Endothelial cell of umbilical vein (primary cell): ENCODE data around the gene NLRC3. TPM values are rescaled to one million over a fixed set of nuclear protein-coding genes. Genes with fewer than 3 reads are reported as not detected.

Source experiments
- BruUV-seq: library from RNA; stranded (reverse); fragments of 400-500 nt; replicated peaks from 2 replicates; lab custom pipeline; 2021; lab: Mats Ljungman, UMichigan
- CTCF ChIA-PET: fragments of 300-600, 350-600 bp; sonication (Branson Sonifier 250); formaldehyde crosslinking; loops from one replicate; lab custom pipeline; 2021; ENCODE audit warnings: antibody characterized with exemption, inconsistent platforms; lab: Charles Lee
- POLR2A ChIA-PET: fragments of 300-600, 350-600 bp; sonication (Branson Sonifier 250); formaldehyde crosslinking; loops from one replicate; lab custom pipeline; 2021; ENCODE audit warnings: antibody characterized with exemption, inconsistent platforms; lab: Charles Lee
- DNase-seq: peaks from one replicate; pipeline ENCODE4 v3.0.0-alpha.2; 2011; ENCODE audit warnings: low read depth, low spot score
- FAIRE-seq: peaks from 2 replicates; lab custom pipeline; 2011; peaks lifted over from hg19 to GRCh38; lab: Jason Lieb, UNC
- H2AFZ ChIP-seq: 2 replicates; pipeline ENCODE4 v1.6.0; 2012; ENCODE audit warnings: low read depth, low read length, control low read depth, inconsistent platforms
- H3K27ac ChIP-seq: 2 replicates; pipeline ENCODE4 v1.5.1; 2011; ENCODE audit warnings: low read depth, mild to moderate bottlenecking, control low read depth, low read length, moderate library complexity; ENCODE audit not compliant: insufficient read depth
- H3K27me3 ChIP-seq, 2 experiments: 2 replicates each; pipeline versions ENCODE4 v1.6.0 to v1.6.1; 2011; ENCODE audit warnings: low read length in 2 of 2, mixed read lengths in 1 of 2; ENCODE audit not compliant: control insufficient read depth in 2 of 2, insufficient read depth in 2 of 2
- H3K36me3 ChIP-seq, 2 experiments: 2 replicates in 1 of 2; 3 replicates in 1 of 2; pipeline ENCODE4 v1.5.1; 2011; ENCODE audit warnings: low read length in 2 of 2, mild to moderate bottlenecking in 1 of 2, moderate library complexity in 1 of 2; ENCODE audit not compliant: control insufficient read depth in 2 of 2, insufficient read depth in 2 of 2; ENCODE audit errors: extremely low read depth in 1 of 2
- H3K4me1 ChIP-seq: 3 replicates; pipeline ENCODE4 v1.5.1; 2011; ENCODE audit warnings: mild to moderate bottlenecking, low read length; ENCODE audit not compliant: control insufficient read depth, insufficient read depth; ENCODE audit errors: extremely low read depth
- H3K4me2 ChIP-seq: 2 replicates; pipeline ENCODE4 v1.6.1; 2011; ENCODE audit warnings: low read length, control low read depth, mixed read lengths; ENCODE audit not compliant: insufficient read depth
- H3K4me3 ChIP-seq, 3 experiments: fragments of 200-600 bp in 1 of 3; sonication (generic), shearing (Covaris generic) in 1 of 3; replicated peaks in 1 of 3; 2 replicates each; pipeline ENCODE4 v1.5.1; 2011 to 2016; ENCODE audit warnings: control low read depth in 3 of 3, low read length in 3 of 3, mild to moderate bottlenecking in 2 of 3, inconsistent platforms in 1 of 3, low read depth in 1 of 3, moderate library complexity in 1 of 3; ENCODE audit not compliant: insufficient read depth in 1 of 3
- H3K79me2 ChIP-seq: 2 replicates; pipeline ENCODE4 v1.6.0; 2012; ENCODE audit warnings: low read length, inconsistent platforms; ENCODE audit not compliant: control insufficient read depth, insufficient read depth
- H3K9ac ChIP-seq: replicated peaks from 2 replicates; pipeline ENCODE3; 2011; ENCODE audit warnings: low read length, control low read depth; ENCODE audit not compliant: insufficient read depth; ENCODE audit errors: extremely low read depth
- H3K9me1 ChIP-seq: replicated peaks from 3 replicates; pipeline ENCODE4 v1.6.0; 2011; ENCODE audit warnings: mild to moderate bottlenecking, low read length; ENCODE audit not compliant: control insufficient read depth, insufficient read depth; ENCODE audit errors: extremely low read depth
- H3K9me3 ChIP-seq: replicated peaks from 2 replicates; pipeline ENCODE4 v1.5.1; 2012; ENCODE audit warnings: low read length, inconsistent platforms; ENCODE audit not compliant: control insufficient read depth, insufficient read depth
- H4K20me1 ChIP-seq: replicated peaks from 2 replicates; pipeline ENCODE3; 2011; ENCODE audit warnings: mild to moderate bottlenecking, low read length; ENCODE audit not compliant: control insufficient read depth, insufficient read depth; ENCODE audit errors: extremely low read depth
- EZH2 ChIP-seq: IDR thresholded peaks from 2 replicates; pipeline ENCODE4 v1.6.1; 2012; ENCODE audit warnings: borderline replicate concordance, low read depth, mild to moderate bottlenecking, moderate library complexity, low read length, inconsistent platforms; ENCODE audit not compliant: severe bottlenecking
- FOS ChIP-seq: IDR thresholded peaks from 2 replicates; pipeline ENCODE4 v1.6.1; 2011; ENCODE audit warnings: mild to moderate bottlenecking, low read length, moderate library complexity, borderline replicate concordance; ENCODE audit not compliant: insufficient read depth
- GATA2 ChIP-seq: IDR thresholded peaks from 2 replicates; pipeline ENCODE4 v1.7.0; 2011; ENCODE audit warnings: low read depth, mild to moderate bottlenecking, moderate library complexity, mixed read lengths, low read length; ENCODE audit not compliant: insufficient read length, insufficient read depth
- JUN ChIP-seq: IDR thresholded peaks from 2 replicates; pipeline ENCODE4 v1.6.1; 2011; ENCODE audit warnings: borderline replicate concordance, low read depth; ENCODE audit not compliant: insufficient read length, insufficient read depth
- MYC ChIP-seq: IDR thresholded peaks from one replicate; pipeline ENCODE4 v1.6.1; 2011; ENCODE audit warnings: mild to moderate bottlenecking, low read depth, low read length
- POLR2A ChIP-seq: IDR thresholded peaks from 2 replicates; pipeline ENCODE4 v1.6.1; 2012; ENCODE audit warnings: low read depth, mild to moderate bottlenecking, control low read depth, low read length
- POLR2AphosphoS5 ChIP-seq: IDR thresholded peaks from 2 replicates; pipeline ENCODE4 v1.6.1; 2012; ENCODE audit warnings: low read depth, mild to moderate bottlenecking, control low read depth, low read length, moderate library complexity; ENCODE audit not compliant: insufficient read depth
- dilution Hi-C: fragments of 300-500 bp; cut with MboI; formaldehyde crosslinking; loops from one replicate; pipeline ENCODE4 v1.15.0; 2019; ENCODE audit warnings: low sequenced_read_pairs; ENCODE audit not compliant: extremely low pct_ligation_motif_present
- intact Hi-C: fragments of 100-400 bp; cut with micrococcal nuclease; formaldehyde crosslinking; loops from one replicate; pipeline ENCODE4 v1.10.0; 2022
- polyA plus RNA-seq, 4 experiments: library from polyadenylated mRNA; depleted of rRNA in 3 of 4; stranded (reverse) in 3 of 4; unstranded in 1 of 4; fragments of >200 nt; gene quantifications; 2 replicates each; pipeline versions ENCODE4 v1.2.1 to v1.2.3, GENCODE V29; 2011 to 2012; ENCODE audit warnings: missing spikeins in 1 of 4
- total RNA-seq: library from RNA; stranded (reverse); gene quantifications from 2 replicates; pipeline ENCODE4 v1.2.3, GENCODE V29; 2021
- TF ChIP-seq, protein P1 (sequence below): IDR thresholded peaks from 2 replicates; pipeline ENCODE4 v1.6.1; 2011; ENCODE audit not compliant: insufficient read depth, insufficient read length
- TF ChIP-seq, protein P2 (sequence below), 2 donors: IDR thresholded peaks; 1 replicate in 1 of 2; 2 replicates in 1 of 2; pipeline ENCODE4 v1.5.1; 2011; ENCODE audit warnings: low read length in 2 of 2, mild to moderate bottlenecking in 2 of 2, moderate library complexity in 2 of 2, control low read depth in 1 of 2, inconsistent platforms in 1 of 2, low read depth in 1 of 2; ENCODE audit not compliant: insufficient read depth in 1 of 2; ENCODE audit errors: extremely low read depth in 1 of 2

The NLRC3 gene
- total and polyA plus RNA-seq, 2 donors (not counting 3 experiments of a cell fraction or from before 2014, with no cell fraction given), result 0.84 to 3.4 TPM

DNA sequence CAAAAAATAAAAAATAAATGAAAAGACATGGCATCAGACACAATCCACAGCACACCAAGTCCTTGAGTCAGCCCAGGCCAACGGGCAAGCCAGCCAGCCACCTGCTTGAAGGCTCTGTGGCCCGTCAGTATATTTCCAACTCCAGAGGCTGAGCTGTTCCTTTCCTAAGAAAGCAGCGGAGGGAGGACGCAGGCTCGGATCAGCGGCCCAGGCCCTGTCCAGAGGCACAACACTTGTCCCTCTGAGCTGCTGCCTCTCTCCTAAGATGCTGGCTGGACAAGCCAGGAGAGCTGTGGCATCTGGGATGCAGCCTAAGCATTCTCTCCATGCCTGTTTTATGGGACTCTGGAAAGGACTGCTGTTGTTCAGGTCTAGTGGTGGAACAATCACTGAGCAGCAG is 14.8 kb upstream of the NLRC3 start:
- H2AFZ ChIP-seq, result no peak overlapping the region
- H3K27ac ChIP-seq, result no peak overlapping the region
- no peaks in the 10 kb centered on the region for H3K9me3 ChIP-seq
- no peaks in the 10 kb centered on the region for H4K20me1 ChIP-seq
- ChIA-PET CTCF (no interaction called here), POLR2A (no interaction called here)
- H3K4me3 ChIP-seq, result no peak overlapping the region
- no peaks in the 10 kb centered on the region for H3K9me1 ChIP-seq
- no peak overlapping the region for H3K9ac ChIP-seq
- intact Hi-C loops, result no loop called here
- dilution Hi-C loops, result no loop called here
- FAIRE-seq (no peak), DNase-seq (no peak)
- H3K36me3 ChIP-seq, result no peaks in the 10 kb centered on the region
- H3K27me3 ChIP-seq, result no peaks in the 10 kb centered on the region
- H3K4me2 ChIP-seq, result no peak overlapping the region
- TF ChIP-seq EZH2, result no peak
- TF ChIP-seq, protein P1, sequence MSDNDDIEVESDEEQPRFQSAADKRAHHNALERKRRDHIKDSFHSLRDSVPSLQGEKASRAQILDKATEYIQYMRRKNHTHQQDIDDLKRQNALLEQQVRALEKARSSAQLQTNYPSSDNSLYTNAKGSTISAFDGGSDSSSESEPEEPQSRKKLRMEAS, result no peak
- no peak for TF ChIP-seq FOS
- no peak for TF ChIP-seq POLR2A
- no peak for TF ChIP-seq JUN
- TF ChIP-seq, protein P2, sequence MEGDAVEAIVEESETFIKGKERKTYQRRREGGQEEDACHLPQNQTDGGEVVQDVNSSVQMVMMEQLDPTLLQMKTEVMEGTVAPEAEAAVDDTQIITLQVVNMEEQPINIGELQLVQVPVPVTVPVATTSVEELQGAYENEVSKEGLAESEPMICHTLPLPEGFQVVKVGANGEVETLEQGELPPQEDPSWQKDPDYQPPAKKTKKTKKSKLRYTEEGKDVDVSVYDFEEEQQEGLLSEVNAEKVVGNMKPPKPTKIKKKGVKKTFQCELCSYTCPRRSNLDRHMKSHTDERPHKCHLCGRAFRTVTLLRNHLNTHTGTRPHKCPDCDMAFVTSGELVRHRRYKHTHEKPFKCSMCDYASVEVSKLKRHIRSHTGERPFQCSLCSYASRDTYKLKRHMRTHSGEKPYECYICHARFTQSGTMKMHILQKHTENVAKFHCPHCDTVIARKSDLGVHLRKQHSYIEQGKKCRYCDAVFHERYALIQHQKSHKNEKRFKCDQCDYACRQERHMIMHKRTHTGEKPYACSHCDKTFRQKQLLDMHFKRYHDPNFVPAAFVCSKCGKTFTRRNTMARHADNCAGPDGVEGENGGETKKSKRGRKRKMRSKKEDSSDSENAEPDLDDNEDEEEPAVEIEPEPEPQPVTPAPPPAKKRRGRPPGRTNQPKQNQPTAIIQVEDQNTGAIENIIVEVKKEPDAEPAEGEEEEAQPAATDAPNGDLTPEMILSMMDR (IDR thresholded peaks at IDR 0.05; ENCODE audit: extremely low read depth in 1 of 2, insufficient read depth in 1 of 2, low read depth in 1 of 2, low read length in 2 of 2), result no peak
- no peak for TF ChIP-seq MYC
- no peak for TF ChIP-seq GATA2
- TF ChIP-seq POLR2AphosphoS5, result no peak
- no TSS peak for BruUV-seq
- H3K4me1 ChIP-seq, result no peaks in the 10 kb centered on the region
- H3K79me2 ChIP-seq, result no peaks in the 10 kb centered on the region
